GM23338 (cell line): Measurements from ENCODE around the gene NPAS2. TPM values are rescaled to one million over a fixed set of nuclear protein-coding genes. Genes with fewer than 3 reads are reported as not detected.

Experiments used
- ATAC-seq: fragments of 200-7000 bp; cut with Tn5 transposase; 3 replicates; pipeline ENCODE4 v1.9.1; 2020
- DNase-seq: peaks from one replicate; pipeline ENCODE4 v3.0.0-alpha.2; 2015; ENCODE audit warnings: low spot score
- H2AFZ ChIP-seq: fragments of 200-600 bp; sonication (generic); 2 replicates; pipeline ENCODE4 v1.8.0; 2016; ENCODE audit warnings: antibody characterized with exemption, mild to moderate bottlenecking, moderate library complexity
- H3F3A ChIP-seq: fragments of 200-600 bp; sonication (generic); replicated peaks from 2 replicates; pipeline ENCODE4 v1.8.0; 2017; ENCODE audit warnings: antibody characterized with exemption, mixed run types, low read depth
- H3K27ac ChIP-seq: fragments of 200-600 bp; sonication (generic); 2 replicates; pipeline ENCODE4 v1.6.1; 2016; ENCODE audit warnings: low read depth
- H3K27me3 ChIP-seq: fragments of 200-600 bp; sonication (generic); 2 replicates; pipeline ENCODE4 v1.8.0; 2016; ENCODE audit warnings: mild to moderate bottlenecking, mixed run types, moderate library complexity; ENCODE audit not compliant: insufficient read depth
- H3K36me3 ChIP-seq: fragments of 200-600 bp; sonication (generic); 2 replicates; pipeline ENCODE4 v1.8.0; 2016; ENCODE audit warnings: mild to moderate bottlenecking; ENCODE audit not compliant: insufficient read depth
- H3K4me1 ChIP-seq: fragments of 200-600 bp; sonication (generic); 2 replicates; pipeline ENCODE4 v1.8.0; 2016; ENCODE audit warnings: mild to moderate bottlenecking, moderate library complexity; ENCODE audit not compliant: insufficient read depth
- H3K4me2 ChIP-seq: fragments of 200-600 bp; sonication (generic); 2 replicates; pipeline ENCODE4 v1.7.1; 2017; ENCODE audit warnings: mixed run types
- H3K4me3 ChIP-seq: fragments of 200-600 bp; sonication (generic); 2 replicates; pipeline ENCODE4 v1.6.1; 2016; ENCODE audit warnings: mixed run types
- H3K79me2 ChIP-seq: fragments of 200-600 bp; sonication (generic); replicated peaks from 2 replicates; pipeline ENCODE4 v1.8.0; 2017; ENCODE audit warnings: mild to moderate bottlenecking; ENCODE audit not compliant: insufficient read depth
- H3K9me2 ChIP-seq: fragments of 200-600 bp; sonication (generic); 2 replicates; pipeline ENCODE4 v1.8.0; 2017; ENCODE audit not compliant: insufficient read depth
- H4K20me1 ChIP-seq: fragments of 200-600 bp; sonication (generic); replicated peaks from 2 replicates; pipeline ENCODE4 v1.8.0; 2017; ENCODE audit warnings: mild to moderate bottlenecking; ENCODE audit not compliant: insufficient read depth
- H3K27ac Mint-ChIP-seq: 2 replicates; pipeline ENCODE4 v1.8.0; 2020; ENCODE audit warnings: inconsistent platforms, mild to moderate bottlenecking, moderate library complexity, mixed read lengths
- H3K27me3 Mint-ChIP-seq: 3 replicates; pipeline ENCODE4 v1.8.0; 2022; ENCODE audit warnings: low read depth, mild to moderate bottlenecking, moderate library complexity, mixed read lengths, inconsistent platforms; ENCODE audit not compliant: insufficient read depth, poor library complexity
- H3K36me3 Mint-ChIP-seq: 3 replicates; pipeline ENCODE4 v1.8.0; 2021; ENCODE audit warnings: low read depth, mild to moderate bottlenecking, inconsistent platforms, moderate library complexity, mixed read lengths
- H3K4me1 Mint-ChIP-seq: 3 replicates; pipeline ENCODE4 v1.8.0; 2020; ENCODE audit warnings: mild to moderate bottlenecking, inconsistent platforms, mixed read lengths
- H3K4me3 Mint-ChIP-seq: 3 replicates; pipeline ENCODE4 v1.8.0; 2021; ENCODE audit warnings: moderate library complexity, mild to moderate bottlenecking, inconsistent platforms, mixed read lengths
- H3K9me3 Mint-ChIP-seq: 3 replicates; pipeline ENCODE4 v1.8.0; 2020; ENCODE audit warnings: moderate library complexity, mild to moderate bottlenecking, inconsistent platforms, mixed read lengths
- CREB1 ChIP-seq: fragments of 250-450 bp; sonication (Bioruptor Pico); IDR thresholded peaks from 2 replicates; pipeline ENCODE4 v1.5.0; 2020; ENCODE audit warnings: low read depth, mild to moderate bottlenecking, moderate library complexity
- EZH2 ChIP-seq: fragments of 200-600 bp; sonication (generic); IDR thresholded peaks from one replicate; pipeline ENCODE4 v1.8.0; 2017; ENCODE audit warnings: antibody characterized with exemption, mild to moderate bottlenecking, low read depth; ENCODE audit not compliant: unreplicated experiment
- EZH2phosphoT487 ChIP-seq: fragments of 200-600 bp; sonication (generic); IDR thresholded peaks from one replicate; pipeline ENCODE4 v1.8.1; 2018; ENCODE audit warnings: antibody characterized with exemption; ENCODE audit not compliant: unreplicated experiment
- NANOG ChIP-seq: IDR thresholded peaks from 2 replicates; pipeline ENCODE4 v1.6.1; 2016; ENCODE audit warnings: antibody characterized with exemption, borderline replicate concordance
- POLR2AphosphoS5 ChIP-seq: IDR thresholded peaks from 2 replicates; pipeline ENCODE4 v1.6.1; 2016; ENCODE audit warnings: antibody characterized with exemption, low read depth
- STAT1 ChIP-seq: IDR thresholded peaks from one replicate; pipeline ENCODE4 v1.6.1; 2016; ENCODE audit warnings: antibody characterized with exemption; ENCODE audit not compliant: unreplicated experiment
- ZNF114 ChIP-seq: fragments of 250-450 bp; sonication (Bioruptor Pico); IDR thresholded peaks from 2 replicates; pipeline ENCODE4 v1.5.0; 2020; ENCODE audit warnings: mild to moderate bottlenecking, moderate library complexity
- ZNF331 ChIP-seq: fragments of 250-450 bp; sonication (Bioruptor Pico); IDR thresholded peaks from 2 replicates; pipeline ENCODE4 v1.5.0; 2020; ENCODE audit warnings: low read depth, mild to moderate bottlenecking, moderate library complexity
- polyA plus RNA-seq: library from polyadenylated mRNA; unstranded; fragments of >200 nt; fragmentation: Nextera tagmentation; extraction: Ambion mirVana; gene quantifications from 2 replicates; pipeline ENCODE4 v1.2.1, GENCODE V29; 2016
- total RNA-seq: library from RNA; depleted of rRNA; stranded (reverse); fragments of >200 nt; shearing (Covaris generic); gene quantifications from 2 replicates; pipeline ENCODE4 v1.2.3, GENCODE V29; 2014
- TF ChIP-seq, protein P1 (sequence below): IDR thresholded peaks from 2 replicates; pipeline ENCODE4 v1.6.1; 2016; ENCODE audit warnings: antibody characterized with exemption
- TF ChIP-seq, protein P2 (sequence below): IDR thresholded peaks from one replicate; pipeline ENCODE4 v1.6.1; 2018; ENCODE audit warnings: antibody characterized with exemption; ENCODE audit not compliant: unreplicated experiment

Gene NPAS2
- total and polyA plus RNA-seq, 2 experiments from 2014 or later: 0.56 to 1.1 TPM

DNA sequence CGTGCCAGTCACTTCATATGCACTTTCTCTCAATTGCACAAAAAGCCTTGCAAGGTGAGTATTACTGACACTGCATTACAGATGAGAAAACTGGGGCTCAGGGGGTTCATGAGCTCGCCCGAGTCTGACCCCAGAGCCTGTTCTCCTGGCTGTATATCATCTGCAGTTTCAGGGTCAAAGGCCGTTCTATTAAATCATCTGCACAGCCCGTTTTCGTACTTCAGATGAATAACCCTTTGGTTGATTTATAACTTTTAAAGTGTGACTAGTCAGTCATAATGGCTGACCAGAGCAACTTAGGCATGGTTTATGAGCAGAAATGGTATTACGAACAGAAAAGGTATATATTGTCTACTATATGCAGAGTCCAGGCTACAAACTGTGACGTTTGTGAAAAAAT lies 35.3 kb upstream of the NPAS2 start:
- H3K27me3 Mint-ChIP-seq: peaks cover 5% of the 10 kb centered on the region
- no peak overlapping the region for H3K27ac Mint-ChIP-seq
- no peak for TF ChIP-seq EZH2
- TF ChIP-seq CREB1 (CRISPR knock-in tag): no peak
- no peak for TF ChIP-seq STAT1
- TF ChIP-seq, protein P1, sequence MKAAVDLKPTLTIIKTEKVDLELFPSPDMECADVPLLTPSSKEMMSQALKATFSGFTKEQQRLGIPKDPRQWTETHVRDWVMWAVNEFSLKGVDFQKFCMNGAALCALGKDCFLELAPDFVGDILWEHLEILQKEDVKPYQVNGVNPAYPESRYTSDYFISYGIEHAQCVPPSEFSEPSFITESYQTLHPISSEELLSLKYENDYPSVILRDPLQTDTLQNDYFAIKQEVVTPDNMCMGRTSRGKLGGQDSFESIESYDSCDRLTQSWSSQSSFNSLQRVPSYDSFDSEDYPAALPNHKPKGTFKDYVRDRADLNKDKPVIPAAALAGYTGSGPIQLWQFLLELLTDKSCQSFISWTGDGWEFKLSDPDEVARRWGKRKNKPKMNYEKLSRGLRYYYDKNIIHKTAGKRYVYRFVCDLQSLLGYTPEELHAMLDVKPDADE: no peak
- no peak for TF ChIP-seq POLR2AphosphoS5
- TF ChIP-seq, protein P2, sequence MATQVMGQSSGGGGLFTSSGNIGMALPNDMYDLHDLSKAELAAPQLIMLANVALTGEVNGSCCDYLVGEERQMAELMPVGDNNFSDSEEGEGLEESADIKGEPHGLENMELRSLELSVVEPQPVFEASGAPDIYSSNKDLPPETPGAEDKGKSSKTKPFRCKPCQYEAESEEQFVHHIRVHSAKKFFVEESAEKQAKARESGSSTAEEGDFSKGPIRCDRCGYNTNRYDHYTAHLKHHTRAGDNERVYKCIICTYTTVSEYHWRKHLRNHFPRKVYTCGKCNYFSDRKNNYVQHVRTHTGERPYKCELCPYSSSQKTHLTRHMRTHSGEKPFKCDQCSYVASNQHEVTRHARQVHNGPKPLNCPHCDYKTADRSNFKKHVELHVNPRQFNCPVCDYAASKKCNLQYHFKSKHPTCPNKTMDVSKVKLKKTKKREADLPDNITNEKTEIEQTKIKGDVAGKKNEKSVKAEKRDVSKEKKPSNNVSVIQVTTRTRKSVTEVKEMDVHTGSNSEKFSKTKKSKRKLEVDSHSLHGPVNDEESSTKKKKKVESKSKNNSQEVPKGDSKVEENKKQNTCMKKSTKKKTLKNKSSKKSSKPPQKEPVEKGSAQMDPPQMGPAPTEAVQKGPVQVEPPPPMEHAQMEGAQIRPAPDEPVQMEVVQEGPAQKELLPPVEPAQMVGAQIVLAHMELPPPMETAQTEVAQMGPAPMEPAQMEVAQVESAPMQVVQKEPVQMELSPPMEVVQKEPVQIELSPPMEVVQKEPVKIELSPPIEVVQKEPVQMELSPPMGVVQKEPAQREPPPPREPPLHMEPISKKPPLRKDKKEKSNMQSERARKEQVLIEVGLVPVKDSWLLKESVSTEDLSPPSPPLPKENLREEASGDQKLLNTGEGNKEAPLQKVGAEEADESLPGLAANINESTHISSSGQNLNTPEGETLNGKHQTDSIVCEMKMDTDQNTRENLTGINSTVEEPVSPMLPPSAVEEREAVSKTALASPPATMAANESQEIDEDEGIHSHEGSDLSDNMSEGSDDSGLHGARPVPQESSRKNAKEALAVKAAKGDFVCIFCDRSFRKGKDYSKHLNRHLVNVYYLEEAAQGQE: no peak
- Histone ChIP-seq H3K79me2 (no peaks in the 10 kb centered on the region), H3K4me1 (no peaks in the 10 kb centered on the region; the same call in 1 of the 2 replicates), H3K36me3 (no peaks in the 10 kb centered on the region), H3K9me2 (0 out of 2 replicates have a peak, but pooled peaks cover 6% of the 10 kb centered on the region), H3K4me3 (no peak overlapping the region), H4K20me1 (no peaks in the 10 kb centered on the region), H3F3A (no peaks in the 10 kb centered on the region), H3K27me3 (no peaks in the 10 kb centered on the region), H2AFZ (no peak overlapping the region), H3K4me2 (no peak overlapping the region), H3K27ac (no peak overlapping the region)
- H3K9me3 Mint-ChIP-seq: no peaks in the 10 kb centered on the region
- H3K36me3 Mint-ChIP-seq: no peaks in the 10 kb centered on the region; the same call in 2 of the 3 replicates
- no peak overlapping the region for H3K4me3 Mint-ChIP-seq
- peaks cover 17% of the 10 kb centered on the region for H3K4me1 Mint-ChIP-seq
- ATAC-seq (no peak), DNase-seq (no peak)

DNA sequence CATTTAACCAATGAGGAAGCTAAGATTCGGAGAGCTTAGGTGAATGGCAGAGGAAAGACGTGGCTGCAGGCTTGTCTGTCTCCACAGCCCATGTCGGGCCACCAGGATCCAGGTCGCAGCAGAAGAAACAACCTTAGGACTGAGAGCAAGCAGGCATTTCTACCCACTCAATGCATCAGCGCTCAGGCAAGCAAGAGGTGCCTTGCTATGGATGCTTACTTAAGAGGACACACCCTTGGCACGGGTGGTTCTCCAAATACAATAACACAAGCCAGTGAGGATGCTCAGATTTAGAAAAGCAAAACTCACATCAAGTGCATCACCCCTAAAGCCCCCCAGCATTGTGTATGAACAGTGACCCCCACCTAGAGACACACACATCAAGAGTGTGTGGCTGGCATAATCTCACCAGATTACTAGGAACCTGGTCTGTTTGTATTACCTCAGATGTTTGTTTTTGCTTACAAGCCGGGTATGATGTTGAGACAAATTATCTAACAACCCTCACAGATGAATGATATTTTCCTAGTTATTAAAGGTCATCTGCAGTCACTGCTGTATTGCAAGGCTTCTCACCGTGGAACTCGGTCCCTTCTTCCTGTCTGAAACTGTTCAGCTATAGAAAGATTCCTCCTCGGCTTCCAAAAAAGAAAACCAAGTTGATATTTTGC lies 34.2 kb upstream of the NPAS2 start:
- no peaks in the 10 kb centered on the region; the same call in 1 of the 2 replicates for H3K4me1 ChIP-seq
- no peaks in the 10 kb centered on the region for H3K9me3 Mint-ChIP-seq
- H3K4me3 Mint-ChIP-seq: no peak overlapping the region
- H3K27me3 Mint-ChIP-seq: peaks cover 6% of the 10 kb centered on the region
- no peak for ATAC-seq
- 0 out of 2 replicates have a peak, but pooled peaks cover 6% of the 10 kb centered on the region for H3K9me2 ChIP-seq
- no peak overlapping the region for H3K27ac ChIP-seq
- no peaks in the 10 kb centered on the region for H3K36me3 ChIP-seq
- H3K27me3 ChIP-seq: no peaks in the 10 kb centered on the region
- H3K27ac Mint-ChIP-seq: no peak overlapping the region
- no peaks in the 10 kb centered on the region; the same call in 2 of the 3 replicates for H3K36me3 Mint-ChIP-seq
- DNase-seq: no peak
- peaks cover 13% of the 10 kb centered on the region for H3K4me1 Mint-ChIP-seq
- no peaks in the 10 kb centered on the region for H3F3A ChIP-seq
- no peak overlapping the region for H3K4me3 ChIP-seq
- no peaks in the 10 kb centered on the region for H3K79me2 ChIP-seq
- H3K4me2 ChIP-seq: no peak overlapping the region
- H4K20me1 ChIP-seq: no peaks in the 10 kb centered on the region
- no peak overlapping the region for H2AFZ ChIP-seq
- TF ChIP-seq CREB1 (CRISPR knock-in tag) (no peak), EZH2phosphoT487 (no peak), NANOG (no peak), ZNF114 (CRISPR knock-in tag) (no peak), POLR2AphosphoS5 (no peak), ZNF331 (CRISPR knock-in tag) (no peak)
- TF ChIP-seq, protein P1: no peak
